GM19193 (cell line): Measurements from ENCODE around the gene ADGRL4.

ENCODE experiments used
- POLR2A ChIP-seq: IDR thresholded peaks from 4 replicates; pipeline ENCODE4 v1.6.1; 2011; ENCODE audit not compliant: insufficient read depth, insufficient read length; ENCODE audit errors: extremely low read depth

ADGRL4 gene

DNA sequence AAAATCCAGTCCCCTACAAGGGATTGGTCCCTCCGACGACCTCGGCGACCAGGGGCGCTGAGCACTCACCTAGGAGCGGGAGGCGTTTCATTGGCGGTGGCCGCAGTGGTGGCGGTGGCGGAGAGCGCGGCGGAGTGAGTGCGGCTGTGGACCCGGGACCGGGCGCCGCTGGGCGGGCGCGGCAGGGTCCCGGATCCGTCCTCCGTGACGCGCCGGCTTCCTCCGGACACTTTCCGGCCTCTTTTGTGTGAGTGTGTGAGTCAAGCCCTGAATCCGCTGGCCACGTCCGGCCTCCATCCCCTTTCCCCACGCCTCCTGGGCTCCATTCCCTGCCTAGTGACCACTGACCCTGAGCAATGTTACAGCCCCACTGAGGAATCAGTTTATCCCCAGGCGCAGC, at the start of gene ADGRL4:
ADGRL4 (minus strand) TSS at position 167 of the 400 bp plus-strand sequence; CDS start at position 91, 76 bp downstream.
- no peak for TF ChIP-seq POLR2A

DNA sequence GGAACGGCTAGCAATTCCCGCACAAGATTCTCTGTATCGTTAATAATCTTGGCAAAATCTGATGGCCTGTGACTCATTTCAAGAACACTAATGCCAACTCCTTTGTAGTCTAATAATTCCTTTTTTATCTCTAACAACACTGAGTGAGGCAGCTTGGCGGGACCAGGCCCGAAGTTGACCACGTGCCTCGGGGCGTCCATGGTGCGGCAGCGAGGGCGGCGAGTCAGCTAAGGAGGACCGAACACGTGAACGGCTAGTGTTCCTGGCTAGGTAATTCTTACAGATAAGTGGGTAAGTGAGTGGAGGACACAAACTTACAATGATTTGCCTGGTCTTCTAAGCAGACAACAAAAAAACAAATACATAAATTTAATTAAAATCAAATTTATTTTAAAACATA, 49.3 kb upstream of the ADGRL4 start:
- no peak for TF ChIP-seq POLR2A

DNA sequence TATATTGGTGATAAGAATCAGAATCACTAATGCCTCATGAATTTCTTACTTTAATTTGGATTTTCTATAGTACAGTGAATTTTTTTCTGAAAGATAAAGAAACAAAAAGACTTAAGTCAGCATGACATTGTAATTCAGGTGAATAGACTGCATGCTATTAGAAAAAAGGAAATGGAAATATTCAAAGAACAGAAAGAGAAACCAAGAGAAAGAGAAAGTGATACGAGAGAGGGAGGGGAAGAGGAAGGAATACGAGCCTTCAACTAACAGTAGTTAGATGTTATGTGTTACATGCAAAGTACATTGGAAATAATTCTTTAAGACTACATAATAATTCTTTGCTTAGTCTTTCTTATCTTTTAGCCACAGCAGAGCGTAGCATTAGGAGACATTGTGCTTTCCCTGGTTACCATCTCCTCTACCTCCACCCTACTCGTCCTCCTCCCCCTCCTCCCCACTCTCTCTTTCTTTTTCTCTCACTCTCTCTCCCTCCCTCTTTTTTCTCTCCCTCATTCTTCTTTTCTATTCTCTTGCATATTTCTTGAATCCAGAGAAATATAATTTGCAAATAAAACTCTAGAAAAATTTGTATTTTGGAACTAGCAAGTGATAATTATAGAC, 46.4 kb upstream of the ADGRL4 start:
- no peak for TF ChIP-seq POLR2A

DNA sequence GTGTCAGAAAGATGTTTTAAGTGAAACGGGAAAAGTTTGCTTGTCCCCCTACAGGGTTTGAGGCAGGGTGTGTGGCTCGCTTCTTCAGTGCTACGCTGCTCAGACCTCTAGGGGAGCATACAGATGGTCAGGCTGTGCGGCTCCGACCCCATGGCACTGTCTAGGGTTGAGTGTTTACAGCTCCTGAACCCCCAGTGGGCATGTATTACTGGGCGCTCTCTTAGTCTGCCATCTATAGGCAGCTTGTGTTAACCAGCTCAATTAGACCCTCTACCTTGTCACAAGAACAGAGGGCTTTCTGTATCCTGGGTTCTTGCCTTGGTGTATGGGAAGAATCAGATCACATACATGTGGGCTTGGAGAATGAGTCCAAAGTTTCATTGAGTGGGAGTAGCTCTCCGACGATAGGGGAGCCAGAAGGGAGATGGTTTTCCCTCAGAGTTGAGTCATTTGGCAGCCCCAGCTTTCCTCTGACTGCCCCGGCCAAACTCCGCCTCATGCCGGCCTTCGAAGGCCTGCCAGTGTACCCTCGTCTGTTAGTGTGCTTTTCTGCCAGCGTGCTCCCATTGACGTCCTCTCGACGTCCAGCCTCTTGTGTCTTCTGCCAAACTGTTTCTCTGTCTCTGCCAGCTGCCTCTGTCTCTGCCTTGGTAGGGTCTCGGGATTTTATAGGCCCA, 38.6 kb upstream of the ADGRL4 start:
- TF ChIP-seq POLR2A: no peak

DNA sequence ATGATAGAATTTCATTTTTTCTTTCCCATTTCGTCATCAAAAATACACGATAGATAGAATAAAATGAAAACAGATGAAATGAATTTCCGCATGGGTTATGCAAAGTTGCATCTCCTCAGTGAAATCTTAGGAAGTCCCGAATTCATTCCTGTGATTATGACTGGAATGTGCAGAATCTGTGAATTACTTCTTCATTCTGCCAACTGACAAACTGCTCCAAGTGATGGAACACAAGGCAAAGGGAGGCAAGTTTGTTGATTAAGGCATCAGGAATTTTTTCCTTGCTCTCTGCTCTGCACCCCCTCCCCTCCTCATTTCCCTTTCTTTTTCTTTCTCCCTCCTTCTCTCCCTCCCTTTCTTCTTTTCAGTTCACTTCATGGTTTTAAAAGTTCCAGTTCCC, 37.0 kb upstream of the ADGRL4 start:
- no peak for TF ChIP-seq POLR2A

DNA sequence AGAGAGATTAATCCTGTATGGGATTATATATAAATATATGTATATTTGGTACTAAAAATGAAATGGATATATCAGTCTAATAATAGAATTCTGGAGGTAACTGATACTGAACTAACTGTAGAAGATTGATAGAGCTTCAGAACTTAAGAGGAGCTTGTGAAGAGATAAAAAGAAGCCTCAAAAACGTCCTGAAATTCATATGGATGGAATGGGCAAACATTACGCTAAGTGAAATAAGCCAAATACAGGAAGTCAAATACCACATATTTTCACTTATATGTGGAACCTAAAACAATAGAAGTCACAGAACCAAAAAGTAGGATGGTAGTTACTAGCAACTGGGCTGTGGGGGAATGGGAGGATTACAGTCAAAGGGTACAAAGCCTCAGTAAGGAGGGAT, 36.0 kb upstream of the ADGRL4 start:
- TF ChIP-seq POLR2A: no peak

DNA sequence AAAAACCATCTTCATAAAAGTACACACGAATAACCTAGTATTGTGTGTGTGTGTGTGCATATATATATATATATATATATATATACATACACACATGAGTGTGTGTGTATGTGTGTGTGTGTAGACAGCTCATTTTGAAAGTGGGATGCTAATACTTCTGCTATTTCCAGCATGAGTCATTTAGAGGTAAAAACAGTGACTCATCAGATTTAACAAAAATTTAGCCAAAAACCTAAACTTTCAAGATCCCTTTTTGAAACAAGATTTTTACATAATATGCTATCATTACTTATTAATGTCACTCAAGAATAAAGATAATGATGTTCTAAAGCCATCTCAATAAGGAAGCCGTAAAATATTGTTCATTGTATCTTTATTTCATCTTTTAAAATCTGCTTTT, 35.6 kb upstream of the ADGRL4 start:
- TF ChIP-seq POLR2A: no peak

DNA sequence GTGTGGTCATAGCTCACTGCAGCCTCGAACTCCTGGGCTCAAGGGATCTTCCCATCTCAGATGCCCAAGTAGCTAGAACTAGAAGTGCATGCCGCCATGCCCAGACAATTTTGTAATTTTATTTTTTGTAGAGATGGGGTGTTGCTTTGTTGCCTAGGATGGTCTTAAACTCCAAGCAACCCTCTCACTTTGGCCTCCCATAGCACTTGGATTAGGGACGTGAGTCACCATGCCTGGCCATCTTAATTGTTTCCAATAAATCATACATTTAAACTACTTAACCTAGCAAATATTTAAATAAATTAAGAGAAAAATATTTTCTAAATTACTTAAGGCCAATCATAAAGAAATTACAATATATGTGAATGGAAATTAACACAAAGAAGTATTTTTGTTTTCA, 35.1 kb upstream of the ADGRL4 start:
- TF ChIP-seq POLR2A: no peak

DNA sequence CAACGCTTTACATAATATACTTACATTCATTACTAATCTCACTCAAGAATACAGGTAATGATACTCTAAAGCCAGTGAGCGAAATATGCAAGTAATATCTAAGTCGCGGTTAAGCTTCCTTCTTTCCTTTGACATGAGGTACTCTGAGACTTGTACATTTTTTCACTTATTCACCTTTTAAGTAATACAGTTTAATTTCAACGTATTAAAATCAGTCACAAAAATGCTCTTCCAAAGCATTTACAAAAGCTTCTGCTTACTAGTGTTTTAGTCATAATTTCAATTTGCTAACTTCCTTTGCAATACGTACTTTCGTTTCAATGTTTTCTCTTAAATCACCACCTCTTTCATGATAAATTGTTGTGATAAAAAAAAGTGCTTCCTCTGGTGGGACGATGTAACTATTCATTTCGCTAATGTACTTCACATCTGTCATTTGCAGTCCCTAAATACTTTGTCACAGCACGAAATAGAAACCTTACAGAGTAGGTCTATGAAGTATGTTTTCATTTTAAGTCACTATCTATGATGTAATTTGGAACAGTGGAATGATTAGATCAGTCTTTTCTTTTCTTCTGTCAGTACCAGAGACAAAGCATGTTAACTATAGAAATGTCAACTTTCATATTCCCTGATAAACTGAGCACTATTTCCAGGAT, 34.0 kb upstream of the ADGRL4 start:
- TF ChIP-seq POLR2A: no peak

DNA sequence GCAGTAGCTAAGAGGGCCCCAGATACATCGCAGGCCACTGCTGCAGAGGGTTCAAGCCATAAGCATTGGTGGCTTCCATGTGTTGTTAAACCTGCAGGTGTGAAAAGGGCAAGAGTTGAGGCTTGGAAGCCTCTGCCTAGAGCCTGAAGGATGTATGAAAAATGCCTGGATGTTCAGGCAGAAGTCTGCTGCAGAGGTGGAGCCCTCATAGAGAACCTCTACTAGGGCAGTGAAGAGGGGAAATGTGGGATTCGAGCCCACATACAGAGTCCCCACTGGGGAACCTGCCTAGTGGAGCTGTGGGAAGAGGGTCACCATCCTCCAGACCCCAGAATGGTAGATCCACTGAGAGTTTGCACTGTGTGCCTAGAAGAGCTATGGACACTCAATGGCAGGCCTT, 30.6 kb upstream of the ADGRL4 start:
- TF ChIP-seq POLR2A: no peak

DNA sequence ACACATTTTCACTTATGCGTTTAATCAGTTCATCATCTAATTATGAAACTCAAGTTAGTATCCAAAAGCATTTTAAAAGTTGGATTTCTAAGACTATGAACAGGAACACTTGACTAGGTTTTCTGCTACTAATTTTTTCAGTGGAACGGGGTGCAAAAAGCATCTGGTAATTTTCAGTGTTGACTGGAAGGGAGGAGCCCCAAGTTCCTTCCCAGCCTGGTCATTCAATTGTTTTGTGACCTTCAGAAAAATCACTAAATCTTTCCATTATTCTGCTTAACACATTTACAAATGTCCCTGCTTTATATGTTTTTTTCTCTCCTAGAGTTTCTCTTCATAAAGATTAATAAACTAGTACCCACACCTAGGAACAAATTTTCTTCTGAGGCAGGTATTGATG, 6.0 kb upstream of the ADGRL4 start:
- TF ChIP-seq POLR2A: no peak

DNA sequence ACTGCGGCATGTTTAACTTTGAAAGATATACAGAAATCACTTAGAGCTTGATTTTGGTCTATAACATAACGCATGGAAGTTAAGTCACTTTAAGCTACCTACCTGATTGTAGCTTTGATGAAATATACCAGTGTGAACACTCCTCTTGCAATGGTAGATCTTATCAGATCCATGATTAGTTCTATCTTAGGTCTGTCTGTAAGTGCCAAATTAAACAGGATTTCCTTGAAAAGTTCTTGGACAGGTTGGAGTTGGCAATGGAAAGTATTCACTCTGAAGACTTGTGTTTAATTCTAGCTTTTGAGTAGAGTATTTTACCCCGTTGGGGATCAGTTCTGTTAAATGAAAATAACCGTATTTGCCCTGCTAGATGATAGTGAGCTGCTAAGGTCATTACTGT, 4.1 kb upstream of the ADGRL4 start:
- TF ChIP-seq POLR2A: no peak

DNA sequence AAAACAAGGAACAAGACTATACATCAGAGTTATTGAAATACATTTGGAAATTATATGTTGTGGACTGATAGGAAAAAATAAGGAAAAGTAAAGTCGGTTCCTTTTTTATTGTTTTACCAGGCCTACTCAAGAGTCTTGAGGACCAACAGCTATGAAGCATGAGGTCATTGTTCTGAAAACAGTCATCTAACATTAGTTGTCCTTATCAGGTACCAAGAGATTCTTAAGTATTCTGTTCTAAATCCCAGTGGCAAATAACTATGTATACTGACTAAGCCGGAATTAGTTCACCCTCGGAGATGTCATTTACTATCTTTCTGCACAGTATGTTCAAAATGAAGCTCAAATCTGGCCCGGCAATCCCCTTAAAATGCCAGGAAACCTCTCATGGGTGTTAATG, 585 bp downstream of the ADGRL4 start:
- TF ChIP-seq POLR2A: no peak

DNA sequence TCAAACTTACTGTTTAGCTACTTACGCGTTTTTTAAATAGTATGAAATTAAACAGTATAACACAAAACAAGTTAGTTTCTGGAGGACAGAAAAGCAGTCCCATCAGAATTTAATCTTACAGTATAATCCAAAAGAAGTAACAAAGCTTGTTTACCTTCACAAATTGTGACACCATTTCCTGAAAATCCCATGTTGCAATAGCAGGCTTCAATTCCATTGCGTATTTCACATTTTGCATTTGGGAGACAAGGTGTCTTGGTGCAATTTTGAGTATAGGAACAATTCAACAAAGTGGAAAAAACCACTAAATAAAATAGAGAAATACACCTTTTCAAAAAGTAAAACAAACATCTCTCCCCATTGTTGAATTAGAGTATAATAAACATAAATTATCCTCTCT, 1.6 kb downstream of the ADGRL4 start:
- no peak for TF ChIP-seq POLR2A

DNA sequence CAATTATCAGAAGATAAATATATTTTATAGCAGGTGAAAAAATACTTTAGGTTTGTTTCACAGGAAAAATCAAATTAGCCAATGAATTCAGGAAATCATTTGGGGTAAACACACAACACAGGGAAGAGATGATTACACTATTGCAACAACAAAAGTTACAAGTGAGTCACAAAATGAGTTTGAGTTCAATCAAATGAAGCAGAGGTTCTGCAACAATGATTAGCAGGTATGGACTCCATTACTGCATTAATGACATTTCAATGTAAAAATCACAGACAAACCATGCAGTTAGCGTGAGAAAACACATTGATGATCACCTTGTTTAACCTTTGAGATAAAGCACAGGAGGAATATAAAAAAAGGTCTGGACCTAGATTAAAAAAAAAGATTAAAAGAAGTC, 9.7 kb downstream of the ADGRL4 start:
- TF ChIP-seq POLR2A: no peak

DNA sequence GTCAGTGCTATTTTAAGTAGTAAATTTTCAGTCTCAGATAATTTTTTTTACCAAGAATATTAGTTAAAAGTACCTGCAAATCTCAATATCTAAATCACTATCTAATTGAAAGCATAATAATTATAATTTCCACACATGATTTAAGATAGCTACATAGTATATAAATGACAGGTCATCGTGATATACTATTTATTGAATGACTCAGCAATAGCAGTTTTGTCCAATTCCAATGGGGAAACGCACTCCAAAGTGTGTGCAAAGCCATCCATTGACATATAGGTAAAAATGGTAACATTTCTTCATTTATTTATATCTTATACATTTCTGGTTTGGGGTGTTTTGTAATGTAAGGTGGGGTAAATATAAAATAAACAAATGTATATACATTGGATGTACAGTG, 19.5 kb downstream of the ADGRL4 start:
- TF ChIP-seq POLR2A: no peak
